HepG2 (cell line): Measurements from ENCODE around the gene SLC7A10. TPM values are rescaled to one million over a fixed set of nuclear protein-coding genes. Genes with fewer than 3 reads are reported as not detected.

Source experiments
- ATAC-seq: fragments of 200-7000 bp; cut with Tn5 transposase; 3 replicates; pipeline ENCODE4 v1.9.1; 2020; ENCODE audit warnings: mild to moderate bottlenecking, moderate library complexity
- BruUV-seq: library from RNA; stranded (reverse); fragments of 400-500 nt; replicated peaks from 2 replicates; lab custom pipeline; 2021; lab: Mats Ljungman, UMichigan
- CTCF ChIA-PET: fragments of 300-600 bp; formaldehyde crosslinking; extraction: SDS; loops from one replicate; lab custom pipeline; 2021; ENCODE audit warnings: low total read pairs, inconsistent platforms, low intra/inter-chr PET ratio; lab: Yijun Ruan, JAX
- POLR2A ChIA-PET: fragments of 350-600 bp; sonication (Branson Sonifier 250); formaldehyde crosslinking; loops from one replicate; lab custom pipeline; 2020; ENCODE audit warnings: antibody characterized with exemption, inconsistent platforms; lab: Yijun Ruan, JAX
- DNase-seq: peaks from one replicate; pipeline ENCODE4 v3.0.0-alpha.2; 2015; ENCODE audit warnings: low spot score
- FAIRE-seq: peaks from 3 replicates; lab custom pipeline; 2011; peaks lifted over from hg19 to GRCh38; lab: Jason Lieb, UNC
- H2AFZ ChIP-seq: one replicate; pipeline ENCODE4 v1.6.1; 2011; ENCODE audit warnings: low read length, inconsistent platforms
- H3K27ac ChIP-seq: fragments of 300-600 bp; 3 replicates; pipeline ENCODE4 v1.8.0; 2011; ENCODE audit warnings: mixed run types, mild to moderate bottlenecking, mixed read lengths, low read length, inconsistent platforms; ENCODE audit not compliant: insufficient read depth; ENCODE audit errors: extremely low read length
- H3K27me3 ChIP-seq, 2 experiments: fragments of 200-600 bp in 1 of 2; 2 replicates in 1 of 2; 3 replicates in 1 of 2; pipeline versions ENCODE4 v1.6.0 to v1.8.0; 2011; ENCODE audit warnings: low read length in 2 of 2, mild to moderate bottlenecking in 2 of 2, moderate library complexity in 2 of 2, inconsistent platforms in 1 of 2; ENCODE audit not compliant: insufficient read depth in 2 of 2, control insufficient read depth in 1 of 2
- H3K36me3 ChIP-seq, 2 experiments: fragments of 200-600 bp in 1 of 2; replicated peaks in 1 of 2; 2 replicates in 1 of 2; 3 replicates in 1 of 2; pipeline versions ENCODE4 v1.5.1 to v1.8.0; 2011; ENCODE audit warnings: low read length in 2 of 2, inconsistent platforms in 1 of 2; ENCODE audit not compliant: insufficient read depth in 2 of 2, control insufficient read depth in 1 of 2
- H3K4me1 ChIP-seq: 2 replicates; pipeline ENCODE4 v1.5.1; 2012; ENCODE audit warnings: low read length, inconsistent platforms; ENCODE audit not compliant: insufficient read depth
- H3K4me2 ChIP-seq: 2 replicates; pipeline ENCODE4 v1.6.0; 2011; ENCODE audit warnings: low read depth, low read length, inconsistent platforms
- H3K4me3 ChIP-seq, 3 experiments: fragments of 200-600 bp in 1 of 3; sonication (generic), shearing (Covaris generic) in 1 of 3; replicated peaks in 1 of 3; 2 replicates each; pipeline ENCODE4 v1.5.1; 2011 to 2016; ENCODE audit warnings: low read length in 3 of 3, inconsistent platforms in 2 of 3, low read depth in 2 of 3, mild to moderate bottlenecking in 2 of 3, control low read depth in 1 of 3, mixed read lengths in 1 of 3; ENCODE audit not compliant: insufficient read depth in 1 of 3
- H3K79me2 ChIP-seq: one replicate; pipeline ENCODE4 v1.6.1; 2011; ENCODE audit warnings: low read length, inconsistent platforms; ENCODE audit not compliant: insufficient read depth
- H3K9ac ChIP-seq: 2 replicates; pipeline ENCODE4 v1.6.0; 2011; ENCODE audit warnings: mild to moderate bottlenecking, low read depth, low read length, inconsistent platforms; ENCODE audit not compliant: insufficient read depth
- H3K9me3 ChIP-seq: 2 replicates; pipeline ENCODE4 v1.5.1; 2012; ENCODE audit warnings: mild to moderate bottlenecking, low read length
- H4K20me1 ChIP-seq: 2 replicates; pipeline ENCODE4 v1.6.0; 2011; ENCODE audit warnings: inconsistent platforms, mild to moderate bottlenecking, low read length, moderate library complexity; ENCODE audit not compliant: insufficient read depth
- HDAC1 ChIP-seq: sonication (generic); formaldehyde crosslinking; IDR thresholded peaks from 2 replicates; pipeline ENCODE4 v1.5.1; 2020; ENCODE audit warnings: mild to moderate bottlenecking, missing genetic modification reagents
- HMG20A ChIP-seq: IDR thresholded peaks from 2 replicates; pipeline ENCODE4 v1.6.1; 2016; ENCODE audit warnings: borderline replicate concordance
- HNF4A ChIP-seq: sonication (generic); formaldehyde crosslinking; IDR thresholded peaks from 2 replicates; pipeline ENCODE4 v1.4.0; 2020; ENCODE audit warnings: missing genetic modification reagents
- RBFOX2 ChIP-seq: fragments of 200-400 bp; formaldehyde crosslinking; IDR thresholded peaks from 2 replicates; pipeline ENCODE4 v1.6.1; 2017; ENCODE audit warnings: low read depth, mild to moderate bottlenecking, low read length
- RFX5 ChIP-seq: IDR thresholded peaks from 2 replicates; pipeline ENCODE4 v1.6.1; 2011; ENCODE audit warnings: low read depth, low read length, improper control_type of control experiment
- ZBTB7B ChIP-seq: sonication (generic); formaldehyde crosslinking; IDR thresholded peaks from 2 replicates; pipeline ENCODE4 v1.4.0; 2020; ENCODE audit warnings: missing genetic modification reagents
- ZFX ChIP-seq: sonication (generic); formaldehyde crosslinking; IDR thresholded peaks from 2 replicates; pipeline ENCODE4 v1.4.0; 2020; ENCODE audit warnings: mild to moderate bottlenecking, low read depth, missing genetic modification reagents, moderate library complexity
- ZNF350 ChIP-seq: sonication (generic); formaldehyde crosslinking; IDR thresholded peaks from 2 replicates; pipeline ENCODE4 v1.4.0; 2020; ENCODE audit warnings: mild to moderate bottlenecking, low read depth, missing genetic modification reagents, borderline replicate concordance
- ZNF768 ChIP-seq: sonication (generic); formaldehyde crosslinking; IDR thresholded peaks from 2 replicates; pipeline ENCODE4 v1.4.0; 2020; ENCODE audit warnings: missing genetic modification reagents
- WGBS: methylation state at CpG from one replicate; pipeline ENCODE4 v1.1.6; 2017; ENCODE audit warnings: low lambda C conversion rate; 5-methylcytosine and 5-hydroxymethylcytosine counted together
- in situ Hi-C: cut with HindIII; loops from 2 replicates; pipeline ENCODE4 v1.10.0; 2017; ENCODE audit warnings: low pct_unique_long_range_greater_than_20kb; ENCODE audit not compliant: extremely low pct_ligation_motif_present
- intact Hi-C: fragments of 100-400 bp; cut with micrococcal nuclease; formaldehyde crosslinking; loops from one replicate; pipeline ENCODE4 v1.10.0; 2022; ENCODE audit not compliant: unreplicated experiment
- polyA plus RNA-seq, 8 experiments: library from polyadenylated mRNA; depleted of rRNA in 3 of 8; stranded (reverse) in 7 of 8; unstranded in 1 of 8; fragments of >200 nt; fragmentation: Illumina TruSeq in 4 of 8; extraction: Trizol in 4 of 8; gene quantifications; 2 replicates each; pipeline versions ENCODE4 v1.2.1 to v1.2.3, GENCODE V29; 2011 to 2016; ENCODE audit warnings: low read depth in 4 of 8, missing spikeins in 1 of 8, mixed read lengths in 1 of 8; ENCODE audit not compliant: insufficient read depth in 1 of 8
- total RNA-seq, 5 experiments: library from RNA; depleted of rRNA; stranded (reverse); fragments of >200 nt; fragmentation: Illumina TruSeq; extraction: Trizol; gene quantifications; 2 replicates each; pipeline ENCODE4 v1.2.3, GENCODE V29; 2016; ENCODE audit warnings: low read depth in 1 of 5
- TF ChIP-seq, protein P1 (sequence below): IDR thresholded peaks from 2 replicates; pipeline ENCODE4 v1.6.1; 2012; ENCODE audit warnings: inconsistent platforms
- TF ChIP-seq, protein P2 (sequence below): sonication (generic); formaldehyde crosslinking; conservative IDR thresholded peaks from 2 replicates; pipeline ENCODE4 v1.8.0; 2022; ENCODE audit warnings: mild to moderate bottlenecking, moderate library complexity, missing genetic modification reagents
- TF ChIP-seq, protein P3 (sequence below): sonication (generic); formaldehyde crosslinking; IDR thresholded peaks from 2 replicates; pipeline ENCODE4 v1.5.1; 2020; ENCODE audit warnings: mild to moderate bottlenecking, missing genetic modification reagents, moderate library complexity
- TF ChIP-seq, protein P4 (sequence below): sonication (generic); formaldehyde crosslinking; IDR thresholded peaks from 2 replicates; pipeline ENCODE4 v1.5.1; 2020; ENCODE audit warnings: missing genetic modification reagents, mild to moderate bottlenecking, borderline replicate concordance
- TF ChIP-seq, protein P5 (sequence below): sonication (generic); formaldehyde crosslinking; IDR thresholded peaks from 2 replicates; pipeline ENCODE4 v1.4.0; 2020; ENCODE audit warnings: missing genetic modification reagents

SLC7A10 gene
- total and polyA plus RNA-seq, 2 of the 13 experiments (the other 11 are each of a cell fraction or from before 2014, with no cell fraction given), result 1.1 to 2.2 TPM

DNA sequence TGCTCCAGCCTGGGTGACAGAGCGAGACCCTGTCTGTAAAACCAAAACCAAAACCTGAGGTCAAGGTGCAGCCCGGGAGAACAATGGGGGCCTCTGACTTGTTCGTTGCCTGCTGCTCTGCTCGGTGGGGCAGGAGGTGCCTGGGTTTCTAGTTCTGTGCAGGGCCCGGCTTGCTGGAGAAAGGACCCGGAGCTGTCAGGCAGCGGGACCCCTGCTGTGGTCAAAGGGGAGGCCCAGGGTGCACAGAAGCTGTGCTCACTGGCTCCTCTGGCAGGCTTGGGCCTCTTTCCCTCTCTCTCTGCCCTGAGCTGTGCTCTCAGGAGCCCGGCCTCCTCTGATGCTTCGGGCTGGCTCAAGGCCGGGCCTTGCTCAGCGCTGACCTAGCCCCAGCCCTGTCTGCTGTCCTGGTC is 28.1 kb downstream of the SLC7A10 start:
- Histone ChIP-seq H3K9me3 (no peaks in the 10 kb centered on the region), H4K20me1 (no peaks in the 10 kb centered on the region), H3K79me2 (peaks cover 15% of the 10 kb centered on the region), H2AFZ (no peak overlapping the region), H3K4me1 (peaks cover 51% of the 10 kb centered on the region), H3K4me3 (peak overlapping the region in 1 of 3 experiments; percentile 25; a peak in 2 of 6 replicates), H3K27ac (peak overlapping the region; percentile 52), H3K9ac (peak overlapping the region; percentile 44), H3K4me2 (peak overlapping the region; percentile 61), H3K27me3 (peaks cover under 1 to 1% of the 10 kb centered on the region in 2 experiments; a peak in 2 of 5 replicates), H3K36me3 (peaks cover 7 to 32% of the 10 kb centered on the region in 2 experiments; a peak in 4 of 5 replicates)
- intact Hi-C loops (no loop called here), in situ Hi-C loops (no loop called here)
- peak; percentile 64 for DNase-seq
- peak; percentile 58 for ATAC-seq
- peak; percentile 78 for FAIRE-seq
- POLR2A ChIA-PET, result interaction anchor here (1.3 to 2.4 kb wide), 2 partner anchors 21 to 105 kb away, joined by 3 to 9 read pairs; partner anchors contain the start of gene CEBPA
- BruUV-seq, result no TSS peak
- WGBS, result 42% methylated on average over 5 of the region's 11 CpGs
- CTCF ChIA-PET, result no interaction called here
- TF ChIP-seq, protein P1, sequence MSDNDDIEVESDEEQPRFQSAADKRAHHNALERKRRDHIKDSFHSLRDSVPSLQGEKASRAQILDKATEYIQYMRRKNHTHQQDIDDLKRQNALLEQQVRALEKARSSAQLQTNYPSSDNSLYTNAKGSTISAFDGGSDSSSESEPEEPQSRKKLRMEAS, result 0 out of 2 replicates have a peak, but pooled peaks have one; percentile 16
- TF ChIP-seq RFX5, result no peak
- 0 out of 2 replicates have a peak, but pooled peaks have one; percentile 11 for TF ChIP-seq ZNF768
- TF ChIP-seq, protein P2, sequence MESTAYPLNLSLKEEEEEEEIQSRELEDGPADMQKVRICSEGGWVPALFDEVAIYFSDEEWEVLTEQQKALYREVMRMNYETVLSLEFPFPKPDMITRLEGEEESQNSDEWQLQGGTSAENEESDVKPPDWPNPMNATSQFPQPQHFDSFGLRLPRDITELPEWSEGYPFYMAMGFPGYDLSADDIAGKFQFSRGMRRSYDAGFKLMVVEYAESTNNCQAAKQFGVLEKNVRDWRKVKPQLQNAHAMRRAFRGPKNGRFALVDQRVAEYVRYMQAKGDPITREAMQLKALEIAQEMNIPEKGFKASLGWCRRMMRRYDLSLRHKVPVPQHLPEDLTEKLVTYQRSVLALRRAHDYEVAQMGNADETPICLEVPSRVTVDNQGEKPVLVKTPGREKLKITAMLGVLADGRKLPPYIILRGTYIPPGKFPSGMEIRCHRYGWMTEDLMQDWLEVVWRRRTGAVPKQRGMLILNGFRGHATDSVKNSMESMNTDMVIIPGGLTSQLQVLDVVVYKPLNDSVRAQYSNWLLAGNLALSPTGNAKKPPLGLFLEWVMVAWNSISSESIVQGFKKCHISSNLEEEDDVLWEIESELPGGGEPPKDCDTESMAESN (CRISPR knock-in tag), result no peak
- TF ChIP-seq, protein P3, sequence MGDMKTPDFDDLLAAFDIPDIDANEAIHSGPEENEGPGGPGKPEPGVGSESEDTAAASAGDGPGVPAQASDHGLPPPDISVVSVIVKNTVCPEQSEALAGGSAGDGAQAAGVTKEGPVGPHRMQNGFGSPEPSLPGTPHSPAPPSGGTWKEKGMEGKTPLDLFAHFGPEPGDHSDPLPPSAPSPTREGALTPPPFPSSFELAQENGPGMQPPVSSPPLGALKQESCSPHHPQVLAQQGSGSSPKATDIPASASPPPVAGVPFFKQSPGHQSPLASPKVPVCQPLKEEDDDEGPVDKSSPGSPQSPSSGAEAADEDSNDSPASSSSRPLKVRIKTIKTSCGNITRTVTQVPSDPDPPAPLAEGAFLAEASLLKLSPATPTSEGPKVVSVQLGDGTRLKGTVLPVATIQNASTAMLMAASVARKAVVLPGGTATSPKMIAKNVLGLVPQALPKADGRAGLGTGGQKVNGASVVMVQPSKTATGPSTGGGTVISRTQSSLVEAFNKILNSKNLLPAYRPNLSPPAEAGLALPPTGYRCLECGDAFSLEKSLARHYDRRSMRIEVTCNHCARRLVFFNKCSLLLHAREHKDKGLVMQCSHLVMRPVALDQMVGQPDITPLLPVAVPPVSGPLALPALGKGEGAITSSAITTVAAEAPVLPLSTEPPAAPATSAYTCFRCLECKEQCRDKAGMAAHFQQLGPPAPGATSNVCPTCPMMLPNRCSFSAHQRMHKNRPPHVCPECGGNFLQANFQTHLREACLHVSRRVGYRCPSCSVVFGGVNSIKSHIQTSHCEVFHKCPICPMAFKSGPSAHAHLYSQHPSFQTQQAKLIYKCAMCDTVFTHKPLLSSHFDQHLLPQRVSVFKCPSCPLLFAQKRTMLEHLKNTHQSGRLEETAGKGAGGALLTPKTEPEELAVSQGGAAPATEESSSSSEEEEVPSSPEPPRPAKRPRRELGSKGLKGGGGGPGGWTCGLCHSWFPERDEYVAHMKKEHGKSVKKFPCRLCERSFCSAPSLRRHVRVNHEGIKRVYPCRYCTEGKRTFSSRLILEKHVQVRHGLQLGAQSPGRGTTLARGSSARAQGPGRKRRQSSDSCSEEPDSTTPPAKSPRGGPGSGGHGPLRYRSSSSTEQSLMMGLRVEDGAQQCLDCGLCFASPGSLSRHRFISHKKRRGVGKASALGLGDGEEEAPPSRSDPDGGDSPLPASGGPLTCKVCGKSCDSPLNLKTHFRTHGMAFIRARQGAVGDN (CRISPR knock-in tag), result peak; percentile 88
- peak; percentile 33; the same call in 1 of the 2 replicates for TF ChIP-seq ZFX
- no peak for TF ChIP-seq HMG20A (CRISPR knock-in tag)
- 0 out of 2 replicates have a peak, but pooled peaks have one; percentile 21 for TF ChIP-seq HDAC1 (CRISPR knock-in tag)
- peak; percentile 66; the same call in 1 of the 2 replicates for TF ChIP-seq ZBTB7B (CRISPR knock-in tag)
- peak; percentile 53 for TF ChIP-seq HNF4A (CRISPR knock-in tag)
- TF ChIP-seq RBFOX2, result no peak
- TF ChIP-seq, protein P4, sequence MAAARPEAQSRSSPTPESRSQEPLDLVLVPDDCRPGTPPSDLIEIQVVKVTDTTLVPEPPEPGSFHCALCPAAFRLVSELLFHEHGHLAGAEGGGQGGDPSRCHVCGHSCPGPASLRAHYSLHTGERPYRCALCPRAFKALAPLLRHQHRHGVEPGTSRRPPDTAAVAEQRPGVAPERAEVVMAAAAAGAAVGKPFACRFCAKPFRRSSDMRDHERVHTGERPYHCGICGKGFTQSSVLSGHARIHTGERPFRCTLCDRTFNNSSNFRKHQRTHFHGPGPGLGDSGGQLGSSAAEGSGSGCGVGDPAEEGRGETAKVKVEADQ (CRISPR knock-in tag), result no peak
- TF ChIP-seq, protein P5, sequence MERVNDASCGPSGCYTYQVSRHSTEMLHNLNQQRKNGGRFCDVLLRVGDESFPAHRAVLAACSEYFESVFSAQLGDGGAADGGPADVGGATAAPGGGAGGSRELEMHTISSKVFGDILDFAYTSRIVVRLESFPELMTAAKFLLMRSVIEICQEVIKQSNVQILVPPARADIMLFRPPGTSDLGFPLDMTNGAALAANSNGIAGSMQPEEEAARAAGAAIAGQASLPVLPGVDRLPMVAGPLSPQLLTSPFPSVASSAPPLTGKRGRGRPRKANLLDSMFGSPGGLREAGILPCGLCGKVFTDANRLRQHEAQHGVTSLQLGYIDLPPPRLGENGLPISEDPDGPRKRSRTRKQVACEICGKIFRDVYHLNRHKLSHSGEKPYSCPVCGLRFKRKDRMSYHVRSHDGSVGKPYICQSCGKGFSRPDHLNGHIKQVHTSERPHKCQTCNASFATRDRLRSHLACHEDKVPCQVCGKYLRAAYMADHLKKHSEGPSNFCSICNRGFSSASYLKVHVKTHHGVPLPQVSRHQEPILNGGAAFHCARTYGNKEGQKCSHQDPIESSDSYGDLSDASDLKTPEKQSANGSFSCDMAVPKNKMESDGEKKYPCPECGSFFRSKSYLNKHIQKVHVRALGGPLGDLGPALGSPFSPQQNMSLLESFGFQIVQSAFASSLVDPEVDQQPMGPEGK (CRISPR knock-in tag), result peak; percentile 34; the same call in 1 of the 2 replicates
- TF ChIP-seq ZNF350, result no peak
